Sigmoid colon (tissue), 4 donors: ENCODE data around the gene VSTM2L.

Experiments used
- CTCF ChIP-seq, 4 experiments: fragments of 450-650 bp in 3 of 4; fragments of 200-600 bp in 1 of 4; IDR thresholded peaks; one replicate each; pipeline ENCODE4 v1.5.1; 2016 to 2019; ENCODE audit warnings: antibody characterized with exemption in 4 of 4, mild to moderate bottlenecking in 3 of 4, moderate library complexity in 2 of 4
- EP300 ChIP-seq, 4 donors: sonication (generic); formaldehyde crosslinking; IDR thresholded peaks; one replicate each; pipeline ENCODE4 v1.6.1; 2017; ENCODE audit warnings: antibody characterized with exemption in 4 of 4
- POLR2A ChIP-seq, 2 donors: fragments of 450-650 bp; IDR thresholded peaks; one replicate each; pipeline ENCODE4 v1.6.1; 2016; ENCODE audit warnings: antibody characterized with exemption in 2 of 2, mild to moderate bottlenecking in 2 of 2, moderate library complexity in 2 of 2
- POLR2AphosphoS5 ChIP-seq, 4 donors: sonication (generic); formaldehyde crosslinking; IDR thresholded peaks; one replicate each; pipeline ENCODE4 v1.6.1; 2017; ENCODE audit warnings: antibody characterized with exemption in 4 of 4

GRCh38 chr20:37922016-37922415 lies 19.1 kb downstream of the VSTM2L start:
- TF ChIP-seq CTCF (IDR thresholded peaks at IDR 0.05) (no peak), POLR2A (IDR thresholded peaks at IDR 0.05) (no peak), POLR2AphosphoS5 (IDR thresholded peaks at IDR 0.05) (no peak), EP300 (IDR thresholded peaks at IDR 0.05) (no peak)
